H54 (cell line): ENCODE measurements around the gene JSRP1.

Experiments used
- DNase-seq: peaks from one replicate; pipeline ENCODE4 v3.0.0; 2011; ENCODE audit warnings: low spot score, mixed read lengths; ENCODE audit not compliant: insufficient read length
- FAIRE-seq: peaks from 3 replicates; lab custom pipeline; 2011; peaks lifted over from hg19 to GRCh38; lab: Jason Lieb, UNC
- POLR2A ChIP-seq: IDR thresholded peaks from 2 replicates; pipeline ENCODE4 v1.6.1; 2011; ENCODE audit warnings: low read depth, mild to moderate bottlenecking, low read length

JSRP1 gene

DNA sequence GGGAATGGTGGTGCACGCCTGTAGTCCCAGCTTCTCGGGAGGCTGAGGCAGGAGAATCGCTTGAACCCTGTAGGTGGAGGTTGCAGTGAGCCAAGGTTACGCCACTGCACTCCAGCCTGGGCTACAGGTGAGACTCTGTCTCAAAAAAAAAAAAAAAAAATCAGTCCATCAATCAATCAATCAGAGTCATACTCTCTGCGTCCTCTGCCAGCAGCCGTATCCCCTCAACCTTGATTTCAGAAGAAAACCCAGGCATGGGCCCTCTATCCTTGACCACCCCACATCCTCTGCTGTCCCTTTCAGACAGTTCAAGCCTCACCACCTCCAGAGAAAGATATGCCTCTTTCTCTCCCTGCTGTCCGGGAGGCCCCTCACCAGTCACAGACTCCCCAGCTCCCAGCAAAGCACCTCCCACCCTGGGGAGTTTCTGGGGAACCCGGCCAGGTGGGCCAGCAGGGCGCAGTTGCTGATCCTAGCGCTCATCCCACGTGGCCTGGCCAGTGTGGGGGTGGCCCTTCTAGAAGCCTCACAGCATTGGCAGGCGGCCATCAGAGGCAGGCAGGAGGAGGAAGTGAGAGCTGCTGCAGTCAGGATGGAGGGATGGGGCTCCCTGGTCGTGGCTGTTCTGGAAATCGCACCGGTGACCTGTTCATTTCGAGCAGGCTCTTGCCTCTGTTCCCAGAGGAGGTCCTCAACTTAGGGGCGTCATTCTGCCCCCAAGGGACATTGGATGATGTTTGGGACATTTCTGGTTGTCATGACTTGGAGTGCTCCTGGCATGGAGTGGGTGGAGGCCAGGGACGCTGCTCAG, 10.2 kb upstream of the JSRP1 start:
- no peak for TF ChIP-seq POLR2A
- no peak for DNase-seq
- FAIRE-seq = no peak

DNA sequence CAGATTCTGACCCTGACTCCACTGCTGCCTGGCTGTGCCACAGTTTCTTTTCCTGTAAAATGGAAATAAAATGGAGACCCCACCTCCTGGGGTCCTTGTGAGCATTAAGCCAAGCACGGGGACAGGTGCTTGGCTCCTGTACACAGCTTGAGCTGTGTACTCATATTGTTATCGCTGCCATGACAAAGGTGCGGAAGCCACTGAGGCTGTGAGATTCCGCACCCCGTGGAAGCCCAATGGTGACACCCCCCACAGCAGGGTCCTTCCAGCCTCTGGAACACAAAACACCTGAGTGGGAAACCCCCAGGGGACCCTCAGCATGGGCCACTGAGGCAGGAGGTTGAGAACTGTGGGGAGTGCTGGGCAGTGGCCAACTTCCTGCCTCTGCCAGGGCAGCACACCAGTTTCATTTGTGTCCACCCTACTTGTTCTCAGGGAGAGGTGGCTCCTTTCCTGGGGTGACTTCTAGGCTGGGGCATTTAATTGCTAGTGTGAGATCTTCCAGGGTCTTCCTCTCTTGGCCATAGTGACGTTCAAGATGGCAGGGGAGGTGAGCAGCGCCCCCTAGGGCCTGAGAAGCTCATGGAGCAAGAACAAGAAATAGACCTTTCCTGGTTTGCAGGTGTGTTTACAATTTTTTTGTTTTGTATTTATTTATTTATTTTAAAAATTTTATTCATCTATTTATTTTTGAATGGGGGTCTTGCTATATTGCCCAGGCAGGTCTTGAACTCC, 5.4 kb upstream of the JSRP1 start:
- FAIRE-seq = no peak

DNA sequence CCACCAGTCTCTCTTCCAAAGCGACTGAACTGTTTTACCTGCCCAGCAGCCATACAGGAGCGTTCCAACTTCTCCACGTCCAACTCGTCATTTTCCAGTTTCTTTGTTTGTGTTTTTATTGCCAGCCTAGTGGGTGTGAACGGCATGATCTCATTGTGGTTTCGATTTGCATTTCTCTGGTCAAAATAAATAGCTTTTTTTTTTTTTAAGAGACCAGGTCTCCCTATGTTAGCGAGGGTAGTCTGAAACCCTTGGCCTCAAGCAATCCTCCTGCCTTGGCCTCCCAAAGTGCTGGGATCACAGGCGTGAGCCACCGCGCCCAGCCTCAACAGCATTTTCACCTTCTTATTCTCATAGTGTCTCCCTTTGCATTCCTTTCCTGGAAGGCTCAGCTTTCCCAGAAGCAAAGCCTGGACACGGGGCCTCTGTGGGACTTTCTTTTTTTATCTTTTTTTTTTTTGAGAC, 4.2 kb upstream of the JSRP1 start:
- FAIRE-seq = no peak
- DNase-seq = no peak
- TF ChIP-seq POLR2A = no peak

More for the DNA sequence above, 5.4 kb upstream of the JSRP1 start:
- no peak for TF ChIP-seq POLR2A
- DNase-seq = no peak

DNA sequence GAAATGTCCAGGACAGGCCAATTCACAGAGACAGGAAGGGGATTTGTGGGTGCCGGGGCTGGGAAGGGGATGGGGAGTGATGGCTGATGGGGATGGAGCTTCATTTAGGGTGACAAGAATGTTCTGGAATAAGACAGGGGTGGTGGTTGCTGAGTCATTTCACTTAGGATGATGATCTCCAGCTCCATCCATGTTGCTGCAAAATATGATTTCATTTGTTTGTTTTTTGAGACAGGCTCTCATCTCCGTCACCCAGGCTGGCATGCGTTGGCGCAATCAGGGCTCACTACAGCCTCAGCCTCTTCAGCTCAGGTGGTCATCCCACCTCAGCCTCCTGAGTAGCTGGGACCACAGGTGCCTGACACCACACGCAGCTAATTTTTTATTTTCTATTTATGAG, 3.1 kb upstream of the JSRP1 start:
- FAIRE-seq (no peak), DNase-seq (no peak)
- TF ChIP-seq POLR2A = no peak

DNA sequence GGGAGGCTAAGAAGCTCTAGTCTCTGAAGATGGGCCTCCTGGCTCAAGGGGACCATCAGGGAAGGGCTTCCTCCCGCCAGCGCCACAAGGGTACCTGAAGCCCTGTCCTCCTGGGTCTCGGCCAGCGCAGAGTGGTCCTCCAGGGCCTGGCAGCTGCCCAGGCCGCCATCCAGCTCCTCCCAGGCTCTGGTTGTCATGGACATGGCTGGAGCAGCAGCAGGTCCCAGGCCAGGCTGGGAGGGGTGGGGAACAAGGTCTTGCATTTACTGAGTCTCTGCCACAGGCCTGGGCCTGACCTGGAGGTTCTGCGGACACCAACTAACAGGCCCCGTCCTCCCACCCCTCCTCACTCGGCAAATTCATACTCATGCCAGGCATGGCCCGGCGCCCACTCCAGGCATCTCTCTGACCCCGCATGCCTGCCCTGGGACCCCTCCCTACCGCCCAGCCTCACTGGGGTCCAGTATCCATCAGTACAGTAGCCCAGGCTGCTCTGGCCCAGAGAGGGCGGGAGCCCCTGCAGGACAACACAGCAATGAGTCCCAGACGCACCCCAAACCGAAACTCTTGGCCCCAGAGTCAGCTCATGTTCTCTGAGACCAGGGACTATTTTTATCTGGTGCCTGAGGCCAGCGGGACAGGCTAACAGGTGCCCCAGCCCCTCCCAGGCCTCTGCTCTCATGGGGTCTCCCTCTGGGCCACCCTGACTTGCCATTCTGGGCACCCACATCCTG, 938 bp downstream of the JSRP1 start:
- no peak for FAIRE-seq
- DNase-seq = no peak
- no peak for TF ChIP-seq POLR2A

DNA sequence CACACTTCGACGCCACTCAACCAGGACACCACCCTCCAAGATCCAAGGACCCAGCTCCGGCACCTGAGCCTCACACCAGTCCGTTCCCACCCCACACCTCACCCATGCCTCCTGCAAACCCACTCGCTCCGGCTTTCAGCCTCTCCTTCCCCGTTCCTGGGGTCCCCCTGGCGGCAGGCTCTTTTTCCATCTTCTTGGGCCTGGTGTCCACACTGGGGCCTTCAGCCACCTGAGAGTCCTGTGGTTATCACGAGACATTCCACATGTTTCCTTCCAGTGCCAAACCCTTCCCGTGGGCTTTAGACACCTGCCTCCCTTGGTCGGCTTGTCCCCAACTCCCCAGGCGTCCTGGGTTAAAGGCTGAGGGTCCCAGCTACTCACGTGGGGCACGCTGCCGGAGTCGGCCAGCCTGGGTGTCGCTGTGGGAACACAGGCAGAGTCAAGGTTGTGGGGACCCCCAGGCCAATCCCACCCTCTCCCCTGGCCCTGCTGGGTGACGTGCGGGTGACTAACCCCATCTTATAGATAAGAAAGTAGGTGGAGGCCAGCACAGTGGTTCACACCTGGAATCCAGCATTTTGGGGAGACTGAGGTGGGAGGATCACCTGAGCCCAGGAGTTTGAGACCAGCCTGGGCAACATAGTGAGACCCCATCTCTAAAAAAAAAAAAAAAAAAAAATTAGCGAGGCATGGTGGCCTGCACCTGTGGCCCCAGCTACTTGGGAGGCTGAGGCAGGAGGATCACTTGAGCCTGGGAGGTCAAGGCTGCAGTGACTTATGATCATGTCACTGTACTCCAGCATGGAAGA, 1.9 kb downstream of the JSRP1 start:
- no peak for TF ChIP-seq POLR2A
- DNase-seq (no peak), FAIRE-seq (no peak)

DNA sequence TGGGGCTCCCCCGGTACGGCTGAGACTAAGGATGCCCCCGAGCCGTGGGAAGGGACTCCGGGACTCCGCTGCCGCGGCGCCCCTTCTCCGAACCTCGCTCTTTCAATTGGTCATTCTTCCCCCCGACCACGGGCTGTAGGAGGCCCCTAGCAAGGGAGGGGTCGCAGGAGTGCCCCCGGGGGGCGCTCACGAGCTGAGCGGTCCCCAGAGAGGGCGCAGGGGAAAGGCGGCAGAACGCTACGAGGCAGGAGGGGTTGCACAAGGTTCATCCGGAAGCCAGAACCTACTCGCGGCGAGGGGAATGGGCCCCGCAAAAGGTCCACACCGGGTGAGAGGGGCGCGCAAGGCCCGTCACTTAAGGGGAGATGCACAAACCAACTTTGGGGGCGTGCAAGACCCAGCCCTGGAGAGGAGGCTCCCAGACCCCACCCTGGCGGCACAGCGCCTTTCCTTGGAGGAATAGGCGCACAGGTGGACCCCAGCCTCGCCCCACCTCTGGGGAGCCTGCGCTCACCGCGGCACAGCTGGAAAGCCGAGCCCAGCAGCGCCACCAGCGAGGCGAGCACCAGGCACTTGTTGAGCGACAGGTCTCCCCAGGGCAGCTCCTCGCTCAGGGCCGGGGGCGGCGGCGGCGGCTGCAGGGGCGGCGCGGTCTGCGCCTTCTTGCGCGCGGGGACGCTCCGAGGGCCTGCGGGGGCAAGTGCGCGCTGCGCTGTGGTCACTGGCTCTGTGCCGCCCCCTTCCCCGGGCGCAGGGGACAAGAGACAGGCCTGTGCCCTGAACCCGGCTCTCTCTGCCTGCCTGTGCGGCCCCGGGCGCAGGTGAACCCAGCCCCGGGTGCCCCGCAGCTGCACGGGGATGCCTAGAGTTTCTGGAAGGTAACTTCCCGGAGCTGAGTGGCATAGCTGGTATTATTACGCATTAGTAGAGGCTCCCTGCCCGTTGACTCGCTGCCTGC, 2.8 kb downstream of the JSRP1 start:
- FAIRE-seq (no peak), DNase-seq (no peak)
- no peak for TF ChIP-seq POLR2A

DNA sequence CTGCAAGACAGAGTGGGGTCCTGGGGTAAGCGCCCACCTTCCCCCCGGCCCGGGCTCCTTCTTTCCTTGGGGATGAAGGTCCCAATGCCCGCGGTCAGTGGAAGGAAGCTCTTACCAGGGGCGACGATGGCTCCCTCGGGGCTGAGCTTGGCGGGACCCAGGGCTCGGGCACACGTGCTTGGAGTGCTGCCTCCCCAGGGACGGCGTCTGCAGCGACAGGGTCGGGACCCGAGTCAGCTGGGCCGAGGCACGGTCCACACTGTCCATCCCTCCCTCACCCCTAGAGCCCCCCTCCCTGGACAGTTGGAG, 3.5 kb downstream of the JSRP1 start:
- no peak for DNase-seq
- TF ChIP-seq POLR2A = no peak
- no peak for FAIRE-seq

DNA sequence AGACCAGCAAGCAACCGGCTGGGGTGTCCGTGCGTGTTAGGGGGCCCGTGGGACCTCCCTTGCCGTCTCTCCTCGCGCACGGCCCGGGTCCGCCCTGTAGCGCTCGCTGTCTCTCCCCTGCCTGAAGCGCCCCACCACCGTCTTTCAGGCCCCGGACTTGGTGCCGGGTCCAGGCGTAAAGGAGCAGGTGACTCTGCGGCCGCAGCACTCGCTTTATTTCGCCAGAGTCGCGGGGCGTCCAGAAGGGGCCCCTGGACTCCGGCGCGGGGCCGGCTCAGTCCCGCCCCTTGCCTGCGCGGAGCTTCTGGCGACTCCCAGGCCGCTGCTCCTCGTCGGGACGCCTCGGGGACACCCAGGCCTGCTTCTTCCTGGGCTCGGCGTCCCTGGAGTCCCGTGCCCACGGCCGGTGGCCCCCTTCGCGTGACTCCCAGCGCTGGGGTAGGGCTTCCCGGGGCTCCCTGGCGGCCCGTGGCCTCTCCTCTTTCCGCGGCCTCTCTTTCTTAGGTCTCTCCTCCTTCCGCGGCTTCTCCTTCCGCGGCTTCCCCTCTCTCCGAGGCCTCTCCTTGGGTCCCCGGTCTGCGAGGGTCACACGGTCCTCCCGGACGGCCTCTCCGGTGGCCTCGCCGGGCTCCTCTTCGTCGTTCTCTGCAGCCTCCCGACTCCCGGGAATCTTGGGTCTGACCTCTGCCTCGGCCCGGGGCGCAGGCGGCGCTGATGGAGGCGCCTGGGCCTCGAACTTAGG, 4.0 kb downstream of the JSRP1 start:
- no peak for DNase-seq
- FAIRE-seq = no peak
- no peak for TF ChIP-seq POLR2A

DNA sequence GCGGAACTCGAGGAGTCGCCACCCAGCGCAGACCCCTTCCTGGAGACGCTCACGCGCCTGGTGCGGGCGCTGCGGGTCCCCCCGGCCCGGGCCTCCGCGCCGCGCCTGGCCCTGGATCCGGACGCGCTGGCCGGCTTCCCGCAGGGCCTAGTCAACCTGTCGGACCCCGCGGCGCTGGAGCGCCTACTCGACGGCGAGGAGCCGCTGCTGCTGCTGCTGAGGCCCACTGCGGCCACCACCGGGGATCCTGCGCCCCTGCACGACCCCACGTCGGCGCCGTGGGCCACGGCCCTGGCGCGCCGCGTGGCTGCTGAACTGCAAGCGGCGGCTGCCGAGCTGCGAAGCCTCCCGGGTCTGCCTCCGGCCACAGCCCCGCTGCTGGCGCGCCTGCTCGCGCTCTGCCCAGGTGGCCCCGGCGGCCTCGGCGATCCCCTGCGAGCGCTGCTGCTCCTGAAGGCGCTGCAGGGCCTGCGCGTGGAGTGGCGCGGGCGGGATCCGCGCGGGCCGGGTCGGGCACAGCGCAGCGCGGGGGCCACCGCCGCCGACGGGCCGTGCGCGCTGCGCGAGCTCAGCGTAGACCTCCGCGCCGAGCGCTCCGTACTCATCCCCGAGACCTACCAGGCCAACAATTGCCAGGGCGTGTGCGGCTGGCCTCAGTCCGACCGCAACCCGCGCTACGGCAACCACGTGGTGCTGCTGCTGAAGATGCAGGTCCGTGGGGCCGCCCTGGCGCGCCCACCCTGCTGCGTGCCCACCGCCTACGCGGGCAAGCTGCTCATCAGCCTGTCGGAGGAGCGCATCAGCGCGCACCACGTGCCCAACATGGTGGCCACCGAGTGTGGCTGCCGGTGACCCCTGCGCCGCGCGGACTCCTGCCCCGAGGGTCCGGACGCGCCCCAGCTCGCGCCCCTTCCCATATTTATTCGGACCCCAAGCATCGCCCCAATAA, 4.8 kb downstream of the JSRP1 start:
- DNase-seq (no peak), FAIRE-seq (no peak)
- no peak for TF ChIP-seq POLR2A

DNA sequence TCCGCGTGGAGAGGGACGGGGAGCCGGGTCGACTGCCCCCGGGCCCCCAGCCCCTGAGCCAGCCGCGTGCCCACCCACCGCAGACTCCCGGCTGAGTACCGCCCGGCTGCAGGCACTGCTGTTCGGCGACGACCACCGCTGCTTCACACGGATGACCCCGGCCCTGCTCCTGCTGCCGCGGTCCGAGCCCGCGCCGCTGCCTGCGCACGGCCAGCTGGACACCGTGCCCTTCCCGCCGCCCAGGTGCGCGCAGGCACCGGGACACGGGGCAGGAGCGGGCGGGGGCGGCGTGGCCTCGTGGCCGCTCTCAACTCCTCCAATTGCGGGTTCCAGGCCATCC, 5.5 kb downstream of the JSRP1 start:
- TF ChIP-seq POLR2A = no peak
- DNase-seq = no peak
- no peak for FAIRE-seq
